Measurements from ENCODE around the gene TMEM161A.
"Not testable (repeated sequence)": the region's sequence is repeated elsewhere in the genome, so short reads cannot be mapped to it uniquely, and the experiment has no call there.

The TMEM161A gene

DNA sequence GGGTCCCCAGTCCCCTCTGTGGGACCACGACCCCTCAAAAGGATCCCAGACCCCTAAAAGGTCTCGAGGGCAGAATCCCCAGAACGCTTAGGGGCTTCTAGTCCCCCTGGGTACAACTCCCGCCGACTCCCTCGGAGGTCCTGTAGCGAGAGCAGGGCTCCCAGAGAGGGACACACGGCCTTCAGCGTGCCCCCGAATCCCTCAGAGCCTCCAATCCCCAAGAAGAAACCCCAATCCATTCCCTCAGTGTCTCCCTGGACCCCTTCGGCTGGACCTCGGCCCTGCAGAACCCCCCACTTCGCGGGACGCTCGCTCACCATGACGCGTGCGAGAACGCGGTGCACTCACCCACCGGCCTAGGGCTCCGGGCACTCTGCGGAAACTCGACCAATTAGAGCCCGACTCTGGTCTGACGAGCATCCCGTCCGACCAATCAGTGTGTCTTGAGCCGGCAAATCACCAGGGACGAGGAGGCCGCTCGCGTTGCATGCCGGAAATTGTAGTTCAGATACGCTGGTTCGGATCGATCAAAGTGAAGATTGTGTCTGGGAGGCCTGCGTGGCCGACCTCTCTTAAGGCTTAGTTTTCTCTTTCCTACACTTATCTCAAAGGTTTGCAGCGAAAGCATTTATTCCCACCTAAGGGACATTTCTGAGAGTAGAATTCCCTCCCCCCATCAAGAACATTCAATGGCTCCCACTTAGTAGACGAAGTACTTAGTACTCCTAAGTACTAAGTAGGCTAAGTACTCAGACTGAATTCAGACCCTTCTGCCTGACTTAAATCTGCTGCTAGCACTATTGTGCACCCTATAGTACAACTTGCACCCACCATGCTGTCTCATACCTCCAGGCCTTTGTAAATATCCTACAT is at the start of gene TMEM161A:
Gene TMEM161A, minus strand, starts transcription at position 370 of the 873 bp plus-strand sequence. Its CDS starts 50 bp downstream, at position 320.
- peak; percentile 83 for DNase-seq

- no peak for DNase-seq
Observed at GRCh38 chr19:19186742-19187141, 48.5 kb upstream of the TMEM161A start.

- no peak for DNase-seq
Observed at GRCh38 chr19:19185853-19186740, 47.8 kb upstream of the TMEM161A start.

DNA sequence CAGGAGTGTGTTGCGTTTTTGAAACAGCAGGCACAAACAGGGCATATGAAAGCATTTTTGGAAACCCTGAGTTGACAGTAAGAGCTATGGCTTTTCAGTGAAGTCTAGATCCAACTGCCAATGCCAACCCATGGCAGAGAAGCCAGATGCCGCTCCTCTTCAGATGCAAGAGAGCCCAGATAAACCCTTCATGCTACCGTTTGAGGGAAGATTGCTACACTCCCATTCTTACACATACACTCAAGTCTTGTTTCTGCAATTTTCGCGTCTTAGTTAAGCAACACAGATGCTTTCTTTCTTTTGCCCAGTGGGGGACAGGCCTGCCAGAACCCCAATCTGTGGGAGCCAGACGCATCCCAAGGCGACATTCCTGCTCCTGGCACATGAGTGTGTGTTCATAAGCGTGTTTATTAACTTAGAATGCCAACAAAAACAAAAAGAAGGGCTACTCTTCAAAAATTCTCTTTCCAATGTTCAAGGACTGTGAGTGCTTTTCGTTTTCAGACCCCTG is 43.3 kb upstream of the TMEM161A start:
- no peak for DNase-seq

DNA sequence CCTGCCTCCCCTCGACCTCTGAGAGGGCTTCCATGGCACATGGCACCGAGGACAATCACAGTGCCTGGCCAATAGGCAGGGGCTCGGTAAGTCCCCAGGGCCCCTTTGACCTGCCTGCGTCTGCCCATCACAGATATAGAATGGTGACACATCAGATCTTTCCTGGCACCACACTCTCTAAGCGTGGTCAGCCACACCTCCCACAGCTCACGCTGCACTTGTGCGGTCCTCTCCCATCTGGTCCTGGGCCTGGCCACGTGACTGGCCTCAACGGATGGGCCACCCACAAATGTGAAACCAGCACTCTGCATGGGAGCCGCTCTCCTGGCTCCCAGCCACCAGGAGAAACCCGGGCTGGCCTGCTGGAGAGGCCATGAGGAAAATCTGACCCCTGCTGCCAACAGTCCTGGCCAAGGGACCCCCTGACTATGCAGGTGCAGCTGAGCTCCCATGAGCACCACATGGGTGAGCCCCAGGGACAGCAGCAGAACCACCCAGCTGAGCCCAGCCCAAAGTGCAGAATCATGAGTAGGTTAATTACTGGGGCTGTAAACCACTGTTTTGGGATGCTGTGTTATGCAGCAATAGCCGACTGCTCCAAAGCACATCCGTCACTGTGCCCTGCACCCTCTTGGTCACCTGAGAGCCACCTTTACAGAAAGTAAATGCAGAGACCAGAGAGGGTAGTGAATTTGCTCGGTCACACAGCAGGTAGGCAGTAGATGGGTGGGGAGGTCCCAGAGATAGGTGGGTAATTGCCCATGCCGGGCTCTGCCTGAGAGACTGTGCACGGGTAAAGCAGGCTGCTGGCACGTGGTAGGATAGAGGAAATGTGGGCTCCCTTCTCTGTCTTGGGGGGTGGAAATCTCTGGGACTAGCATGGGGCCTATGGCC is 41.5 kb upstream of the TMEM161A start:
- DNase-seq: no peak

DNA sequence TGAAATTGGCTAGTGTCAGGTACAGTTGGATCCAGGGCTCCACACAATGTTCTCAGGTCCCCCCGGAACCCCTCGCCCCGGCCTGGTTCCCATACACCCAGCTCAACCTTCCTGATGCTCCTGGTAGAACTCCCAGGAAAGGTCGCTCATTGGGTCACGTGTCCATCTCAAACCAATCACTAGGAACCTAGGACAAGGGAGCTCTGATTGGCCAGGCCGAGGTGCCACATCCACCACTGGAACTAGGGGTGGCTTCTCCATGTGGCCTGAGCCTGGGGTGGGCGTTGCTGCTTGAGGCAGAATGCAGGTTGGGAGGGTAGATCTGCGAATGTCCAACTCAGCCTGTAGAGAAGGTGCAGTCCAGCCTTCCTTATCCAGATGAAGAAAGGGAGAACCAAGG is 38.7 kb upstream of the TMEM161A start:
- no peak for DNase-seq

GRCh38 chr19:19173243-19173642 is 35.0 kb upstream of the TMEM161A start:
- DNase-seq: not testable (repeated sequence)

- DNase-seq: no peak
Observed at GRCh38 chr19:19171821-19172532, 33.7 kb upstream of the TMEM161A start.

DNA sequence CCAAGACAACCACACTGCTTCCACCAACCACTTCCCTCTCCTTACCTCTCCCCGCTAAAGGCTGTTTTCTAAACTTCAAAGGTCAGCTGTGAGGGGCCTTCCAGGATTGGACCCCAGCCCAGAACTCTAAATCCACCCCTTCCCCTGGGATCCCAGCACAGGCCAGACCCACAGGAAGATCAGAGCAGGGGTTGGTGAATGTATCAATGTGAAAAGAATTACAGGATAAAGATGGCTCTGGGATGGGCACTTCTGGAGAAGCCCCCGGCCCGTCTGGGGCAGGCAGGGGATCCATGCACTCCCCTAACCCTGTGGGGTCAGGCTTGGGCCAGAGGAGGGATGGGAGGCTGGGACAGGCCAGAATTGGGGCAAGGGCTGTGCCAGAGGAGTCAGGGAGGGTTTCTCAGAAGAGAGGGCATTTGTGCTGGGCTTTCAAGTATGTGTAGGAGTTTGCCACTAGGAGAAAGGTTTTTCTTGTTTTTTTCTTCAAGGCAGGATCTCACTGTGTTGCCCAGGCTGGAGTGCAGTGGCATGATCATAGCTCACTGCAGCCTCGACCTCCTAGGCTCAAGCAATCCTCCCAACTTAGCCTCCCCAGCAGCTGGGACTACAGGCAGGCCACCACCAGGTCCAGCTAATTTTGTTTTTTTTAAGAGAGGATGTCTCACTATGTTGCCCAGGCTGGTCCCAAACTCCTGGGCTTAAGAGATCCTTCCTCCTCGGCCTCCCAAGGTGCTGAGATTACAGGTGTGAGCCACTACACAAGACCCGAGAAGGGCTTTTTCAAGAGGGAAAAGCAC is 32.8 kb upstream of the TMEM161A start:
- no peak for DNase-seq

DNA sequence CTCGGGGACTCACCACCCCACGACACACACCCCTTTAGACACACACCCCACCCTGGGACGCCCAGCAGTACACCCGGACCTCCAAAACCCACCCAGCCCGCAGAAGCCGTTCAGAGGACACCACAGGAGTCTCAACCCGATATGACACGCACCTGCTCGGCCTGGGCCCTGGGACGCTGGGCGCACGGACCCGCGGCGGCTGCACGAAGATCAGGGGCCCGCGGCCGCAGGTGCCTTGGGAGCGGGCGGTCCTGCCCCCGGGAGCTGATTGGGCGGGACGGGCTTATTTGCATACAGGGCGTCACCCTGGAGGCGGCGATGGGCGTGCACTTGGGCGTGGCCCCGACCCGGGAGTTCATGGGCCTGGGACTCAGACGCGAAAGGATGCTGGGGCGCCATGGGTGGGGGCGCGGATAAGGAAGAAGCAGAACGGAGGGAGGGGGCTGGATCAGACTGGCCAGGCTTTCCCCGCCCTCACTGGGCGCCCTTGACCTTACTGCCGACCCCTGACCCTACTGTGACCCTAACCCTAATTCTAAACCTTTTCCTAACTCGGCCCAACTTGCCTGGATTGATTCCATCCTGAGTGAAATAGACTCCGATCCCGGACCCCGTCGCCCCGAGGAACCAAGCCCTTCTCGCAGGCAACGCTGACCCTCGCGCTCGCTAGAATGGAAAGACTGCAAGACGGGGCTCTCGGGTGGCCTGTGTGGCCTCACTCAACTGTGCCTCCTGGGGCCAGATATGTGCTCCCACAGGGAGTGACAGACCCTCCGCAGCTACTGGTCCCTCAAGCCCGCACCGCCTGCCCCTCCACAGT is 32.0 kb upstream of the TMEM161A start, which contains the start of gene MEF2B:
Gene MEF2B, minus strand, starts transcription at position 211 of the 820 bp plus-strand sequence. CDS start 19,528 bp downstream, outside the sequence.
- no peak for DNase-seq

GRCh38 chr19:19169236-19170052 is 31.2 kb upstream of the TMEM161A start:
- no peak for DNase-seq

DNA sequence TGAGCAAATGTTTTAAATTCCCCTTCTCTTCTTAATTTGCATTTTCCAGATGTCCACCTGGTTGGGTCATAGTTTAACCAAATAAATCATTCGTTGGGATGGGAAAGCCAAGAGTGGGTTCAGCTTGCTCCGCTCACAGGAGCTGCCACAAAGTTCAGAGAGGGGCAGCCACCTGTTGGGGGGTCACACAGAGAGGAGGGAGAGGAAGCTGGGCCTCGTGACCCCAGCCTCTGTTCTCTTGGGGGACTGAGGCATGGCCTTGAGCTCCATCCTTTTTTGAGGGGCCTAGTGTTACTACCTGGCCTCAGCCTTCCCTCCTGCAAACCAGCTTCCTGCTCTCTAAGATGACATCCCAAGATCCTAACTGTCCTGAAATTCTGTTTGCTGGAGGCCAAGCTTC is 29.3 kb upstream of the TMEM161A start:
- no peak for DNase-seq

DNA sequence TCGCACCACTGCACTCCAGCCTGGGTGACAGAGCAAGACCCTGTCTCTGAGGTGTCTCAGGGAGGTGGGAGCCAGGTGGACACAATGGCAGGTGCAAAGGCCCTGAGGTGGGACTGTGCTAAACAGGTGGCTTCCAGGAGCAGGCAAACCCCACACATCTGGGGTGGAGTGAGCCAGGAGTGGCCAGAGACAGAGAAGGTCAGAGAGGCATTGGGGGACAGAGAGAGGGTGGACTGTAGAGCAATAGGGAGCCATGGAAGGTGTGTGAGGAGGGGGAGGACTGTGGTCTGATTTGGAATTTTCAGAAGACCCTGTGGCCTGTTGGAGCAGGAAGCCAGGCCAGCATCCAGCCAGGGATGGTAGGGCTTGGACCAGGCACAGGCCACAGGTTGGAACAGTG is 27.1 kb upstream of the TMEM161A start:
- DNase-seq: no peak

GRCh38 chr19:19162495-19162894 is 24.2 kb upstream of the TMEM161A start:
- no peak for DNase-seq

GRCh38 chr19:19160461-19161035 is 22.3 kb upstream of the TMEM161A start:
- no peak for DNase-seq

- no peak for DNase-seq
Observed at GRCh38 chr19:19159534-19159933, 21.3 kb upstream of the TMEM161A start.

- DNase-seq: no peak
Observed at GRCh38 chr19:19157808-19158207, 19.5 kb upstream of the TMEM161A start.

GRCh38 chr19:19155495-19156219 is 17.4 kb upstream of the TMEM161A start:
- no peak for DNase-seq
